ENCODE results near the gene RETREG1.

RETREG1 gene

DNA sequence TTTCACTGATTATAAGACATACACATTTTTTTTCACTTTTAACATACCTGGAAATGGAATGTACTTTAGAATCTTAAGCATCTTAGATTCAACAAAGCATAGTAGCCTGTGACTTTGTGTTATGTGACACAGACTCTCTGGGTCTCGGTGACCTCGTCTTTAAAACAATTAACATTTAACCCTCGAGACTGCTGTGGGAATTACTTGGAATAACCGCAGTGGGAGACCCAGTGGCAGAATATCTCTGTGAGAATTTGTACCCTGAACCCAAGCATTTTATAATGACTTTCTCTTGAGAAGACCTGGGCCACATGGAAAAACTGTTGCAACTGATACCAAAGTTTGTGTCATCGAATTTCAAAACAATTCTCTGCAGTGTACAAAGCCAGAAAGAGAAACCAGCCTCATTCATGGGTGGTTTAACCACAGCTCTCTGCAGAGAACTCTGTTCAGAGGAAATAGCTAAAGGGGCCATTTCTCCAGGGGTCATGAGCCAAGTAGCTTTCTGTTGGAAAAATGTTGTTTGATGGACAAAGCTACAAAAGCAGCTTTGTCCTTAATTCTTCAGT lies 10.0 kb upstream of the RETREG1 start:
- no peak overlapping the region for H3K4me3 ChIP-seq (ENCODE audit: low read length)
- no peaks in the 10 kb centered on the region for H3K27me3 ChIP-seq (replicated peaks; ENCODE audit: insufficient read depth, low read length)
- no peaks in the 10 kb centered on the region for H3K36me3 ChIP-seq (replicated peaks; ENCODE audit: insufficient read depth, low read length)
- no peaks in the 10 kb centered on the region for H3F3A ChIP-seq (ENCODE audit: insufficient read depth, low read length)
- no peaks in the 10 kb centered on the region for H4K20me1 ChIP-seq (ENCODE audit: insufficient read depth, low read length)
- no peak overlapping the region for H3K4me2 ChIP-seq (ENCODE audit: low read depth, low read length)
- TF ChIP-seq EZH2phosphoT487 (IDR thresholded peaks at IDR 0.05; ENCODE audit: low read length): no peak
- TF ChIP-seq EZH2 (optimal IDR thresholded peaks at IDR 0.05; ENCODE audit: low read depth, low read length): no peak
- TF ChIP-seq, protein P1, sequence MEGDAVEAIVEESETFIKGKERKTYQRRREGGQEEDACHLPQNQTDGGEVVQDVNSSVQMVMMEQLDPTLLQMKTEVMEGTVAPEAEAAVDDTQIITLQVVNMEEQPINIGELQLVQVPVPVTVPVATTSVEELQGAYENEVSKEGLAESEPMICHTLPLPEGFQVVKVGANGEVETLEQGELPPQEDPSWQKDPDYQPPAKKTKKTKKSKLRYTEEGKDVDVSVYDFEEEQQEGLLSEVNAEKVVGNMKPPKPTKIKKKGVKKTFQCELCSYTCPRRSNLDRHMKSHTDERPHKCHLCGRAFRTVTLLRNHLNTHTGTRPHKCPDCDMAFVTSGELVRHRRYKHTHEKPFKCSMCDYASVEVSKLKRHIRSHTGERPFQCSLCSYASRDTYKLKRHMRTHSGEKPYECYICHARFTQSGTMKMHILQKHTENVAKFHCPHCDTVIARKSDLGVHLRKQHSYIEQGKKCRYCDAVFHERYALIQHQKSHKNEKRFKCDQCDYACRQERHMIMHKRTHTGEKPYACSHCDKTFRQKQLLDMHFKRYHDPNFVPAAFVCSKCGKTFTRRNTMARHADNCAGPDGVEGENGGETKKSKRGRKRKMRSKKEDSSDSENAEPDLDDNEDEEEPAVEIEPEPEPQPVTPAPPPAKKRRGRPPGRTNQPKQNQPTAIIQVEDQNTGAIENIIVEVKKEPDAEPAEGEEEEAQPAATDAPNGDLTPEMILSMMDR (IDR thresholded peaks at IDR 0.05; ENCODE audit: low read length): no peak
- no peak overlapping the region for H3K9ac ChIP-seq (ENCODE audit: low read length)
- H2AFZ ChIP-seq (ENCODE audit: low read length): no peak overlapping the region
- no peaks in the 10 kb centered on the region for H3K9me3 ChIP-seq (replicated peaks; ENCODE audit: insufficient read depth, low read length)
- H3K4me1 ChIP-seq (ENCODE audit: low read length): no peaks in the 10 kb centered on the region
- H3K9me2 ChIP-seq (replicated peaks; ENCODE audit: insufficient read depth, low read length): no peaks in the 10 kb centered on the region
- H3K27ac ChIP-seq (ENCODE audit: low read length): no peak overlapping the region
- DNase-seq: peak; percentile 35
- H3K79me2 ChIP-seq (ENCODE audit: low read length): no peaks in the 10 kb centered on the region

DNA sequence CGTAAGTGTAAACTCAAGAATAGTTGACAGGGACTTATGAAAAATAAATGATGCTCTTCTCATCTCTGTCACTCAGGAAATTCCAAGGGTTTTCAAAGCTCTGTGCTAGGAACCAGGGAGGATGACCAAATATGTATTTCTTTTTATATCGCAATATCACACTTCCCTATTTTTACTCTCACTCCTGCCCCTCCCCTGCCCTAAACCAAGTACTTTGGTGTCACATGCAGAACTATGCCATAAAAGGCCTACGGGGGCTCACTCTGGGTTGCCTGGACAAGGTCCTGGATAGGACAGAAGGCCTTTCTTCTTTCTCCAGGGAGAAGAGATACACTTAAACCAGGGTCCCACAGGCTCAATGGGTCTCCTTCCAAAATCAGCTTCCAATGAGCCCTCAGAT lies 8.3 kb upstream of the RETREG1 start:
- no peaks in the 10 kb centered on the region for H3F3A ChIP-seq (ENCODE audit: insufficient read depth, low read length)
- no peak for DNase-seq
- no peak overlapping the region for H3K27ac ChIP-seq (ENCODE audit: low read length)
- no peaks in the 10 kb centered on the region for H3K27me3 ChIP-seq (replicated peaks; ENCODE audit: insufficient read depth, low read length)
- no peaks in the 10 kb centered on the region for H3K9me3 ChIP-seq (replicated peaks; ENCODE audit: insufficient read depth, low read length)
- H4K20me1 ChIP-seq (ENCODE audit: insufficient read depth, low read length): no peaks in the 10 kb centered on the region
- H3K4me2 ChIP-seq (ENCODE audit: low read depth, low read length): no peak overlapping the region
- H3K9me2 ChIP-seq (replicated peaks; ENCODE audit: insufficient read depth, low read length): no peaks in the 10 kb centered on the region
- no peak overlapping the region for H3K9ac ChIP-seq (ENCODE audit: low read length)
- H3K4me1 ChIP-seq (ENCODE audit: low read length): no peaks in the 10 kb centered on the region
- H3K79me2 ChIP-seq (ENCODE audit: low read length): no peaks in the 10 kb centered on the region
- TF ChIP-seq, protein P1 (IDR thresholded peaks at IDR 0.05; ENCODE audit: low read length): no peak
- TF ChIP-seq EZH2 (optimal IDR thresholded peaks at IDR 0.05; ENCODE audit: low read depth, low read length) (no peak), EZH2phosphoT487 (IDR thresholded peaks at IDR 0.05; ENCODE audit: low read length) (no peak)
- H3K36me3 ChIP-seq (replicated peaks; ENCODE audit: insufficient read depth, low read length): no peaks in the 10 kb centered on the region
- H2AFZ ChIP-seq (ENCODE audit: low read length): no peak overlapping the region
- H3K4me3 ChIP-seq (ENCODE audit: low read length): no peak overlapping the region

DNA sequence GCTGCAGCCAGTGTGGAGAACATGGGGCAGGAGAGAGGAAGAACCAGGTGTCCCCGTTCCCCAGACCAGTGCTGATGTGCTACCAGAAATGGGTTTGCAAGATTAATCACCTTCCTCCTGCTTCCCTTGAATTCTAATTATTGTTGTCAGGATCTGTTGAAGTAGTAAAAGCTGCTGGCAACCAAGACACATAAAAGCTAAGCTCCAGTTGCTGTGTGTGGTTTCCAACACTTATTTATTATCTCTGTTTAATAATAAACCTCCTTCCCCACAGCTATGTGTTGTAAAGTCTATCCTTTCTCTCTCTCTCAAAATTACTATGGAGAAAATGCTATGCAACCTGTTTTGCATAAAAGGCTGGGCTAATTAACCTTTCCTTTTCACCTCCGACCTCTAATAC lies 2.3 kb upstream of the RETREG1 start:
- no peaks in the 10 kb centered on the region for H3K79me2 ChIP-seq (ENCODE audit: low read length)
- no peak overlapping the region for H2AFZ ChIP-seq (ENCODE audit: low read length)
- no peak overlapping the region for H3K27ac ChIP-seq (ENCODE audit: low read length)
- no peaks in the 10 kb centered on the region for H3F3A ChIP-seq (ENCODE audit: insufficient read depth, low read length)
- H3K27me3 ChIP-seq (replicated peaks; ENCODE audit: insufficient read depth, low read length): no peaks in the 10 kb centered on the region
- no peaks in the 10 kb centered on the region for H3K4me1 ChIP-seq (ENCODE audit: low read length)
- H3K4me2 ChIP-seq (ENCODE audit: low read depth, low read length): no peak overlapping the region
- H3K36me3 ChIP-seq (replicated peaks; ENCODE audit: insufficient read depth, low read length): no peaks in the 10 kb centered on the region
- H3K9me2 ChIP-seq (replicated peaks; ENCODE audit: insufficient read depth, low read length): no peaks in the 10 kb centered on the region
- no peak overlapping the region for H3K4me3 ChIP-seq (ENCODE audit: low read length)
- no peak for DNase-seq
- no peaks in the 10 kb centered on the region for H4K20me1 ChIP-seq (ENCODE audit: insufficient read depth, low read length)
- H3K9ac ChIP-seq (ENCODE audit: low read length): no peak overlapping the region
- TF ChIP-seq EZH2 (optimal IDR thresholded peaks at IDR 0.05; ENCODE audit: low read depth, low read length): no peak
- TF ChIP-seq, protein P1 (IDR thresholded peaks at IDR 0.05; ENCODE audit: low read length): no peak
- no peak for TF ChIP-seq EZH2phosphoT487 (IDR thresholded peaks at IDR 0.05; ENCODE audit: low read length)
- no peaks in the 10 kb centered on the region for H3K9me3 ChIP-seq (replicated peaks; ENCODE audit: insufficient read depth, low read length)
